AG04450 (cell line): ENCODE results near the gene RNF103. TPM values are rescaled to one million over a fixed set of nuclear protein-coding genes. Genes with fewer than 3 reads are reported as not detected.
A peak's percentile ranks its signal among the peaks of the same experiment; 100 is the strongest.

Source experiments
- CTCF ChIA-PET: fragments of 300-600, 350-600 bp; formaldehyde crosslinking; extraction: SDS; loops from one replicate; lab custom pipeline; 2022; ENCODE audit warnings: antibody characterized with exemption, inconsistent platforms; lab: Charles Lee
- POLR2A ChIA-PET: fragments of 350-600 bp; formaldehyde crosslinking; extraction: SDS; loops from one replicate; lab custom pipeline; 2021; ENCODE audit warnings: antibody characterized with exemption, inconsistent platforms; lab: Yijun Ruan, JAX
- DNase-seq: peaks from one replicate; pipeline ENCODE4 v3.0.0-alpha.2; 2011; ENCODE audit warnings: low read depth, low spot score
- H3K27ac ChIP-seq: one replicate; pipeline ENCODE4 v1.5.1; 2012; ENCODE audit warnings: low read depth, low read length, control low read depth
- H3K27me3 ChIP-seq: one replicate; pipeline ENCODE4 v1.6.0; 2012; ENCODE audit warnings: low read length; ENCODE audit not compliant: control insufficient read depth, insufficient read depth
- H3K4me3 ChIP-seq: 2 replicates; pipeline ENCODE4 v1.5.1; 2011; ENCODE audit warnings: mild to moderate bottlenecking, low read depth, low read length, control low read depth
- H3K9me3 ChIP-seq: 2 replicates; pipeline ENCODE4 v1.5.1; 2012; ENCODE audit warnings: low read length; ENCODE audit not compliant: control insufficient read depth, insufficient read depth
- CTCF ChIP-seq: IDR thresholded peaks from 2 replicates; pipeline ENCODE4 v1.5.1; 2011; ENCODE audit warnings: low read depth, low read length, control low read depth, inconsistent platforms
- polyA plus RNA-seq: library from polyadenylated mRNA; depleted of rRNA; stranded (reverse); fragments of >200 nt; gene quantifications from 2 replicates; pipeline ENCODE4 v1.2.3, GENCODE V29; 2011

Gene RNF103
- polyA plus RNA-seq, 1 experiment, result 17.6 TPM

- DNase-seq, result no peak
- Histone ChIP-seq H3K9me3 (no peaks in the 10 kb centered on the region), H3K4me3 (no peak overlapping the region), H3K27ac (no peak overlapping the region), H3K27me3 (no peaks in the 10 kb centered on the region)
- POLR2A ChIA-PET, result no interaction called here
- CTCF ChIA-PET, result no interaction called here
- TF ChIP-seq CTCF, result no peak
Observed at GRCh38 chr2:86625096-86625495, 1.4 kb upstream of the RNF103 start.

- H3K27ac ChIP-seq, result peak overlapping the region; percentile 40
- ChIA-PET POLR2A (no interaction called here), CTCF (no interaction called here)
- no peak for TF ChIP-seq CTCF
- peak overlapping the region; percentile 52 for H3K4me3 ChIP-seq
- H3K27me3 ChIP-seq, result no peaks in the 10 kb centered on the region
- DNase-seq, result no peak
- no peaks in the 10 kb centered on the region for H3K9me3 ChIP-seq
Observed at GRCh38 chr2:86624267-86624547, 542 bp upstream of the RNF103 start.

GRCh38 chr2:86623043-86623493 lies 597 bp downstream of the RNF103 start:
- Histone ChIP-seq H3K27me3 (no peaks in the 10 kb centered on the region), H3K9me3 (no peaks in the 10 kb centered on the region), H3K4me3 (peak overlapping the region; percentile 82), H3K27ac (peak overlapping the region; percentile 80)
- no peak for TF ChIP-seq CTCF
- POLR2A ChIA-PET, result interaction anchor here (0.6 to 1.2 kb wide), 4 partner anchors 14 to 182 kb away, joined by 4 to 6 read pairs (median 4); partner anchors contain the start of gene KDM3A
- CTCF ChIA-PET, result no interaction called here
- DNase-seq, result no peak

- no peak for TF ChIP-seq CTCF
- no peaks in the 10 kb centered on the region for H3K27me3 ChIP-seq
- H3K4me3 ChIP-seq, result peak overlapping the region; percentile 82
- ChIA-PET POLR2A (interaction anchor here (0.6 to 1.2 kb wide), 4 partner anchors 14 to 181 kb away, joined by 4 to 6 read pairs (median 4); partner anchors contain the start of gene KDM3A), CTCF (interaction anchor here (0.9 kb wide), 1 partner anchor 142 kb away, joined by 3 read pairs; no protein-coding TSS in a partner anchor)
- H3K9me3 ChIP-seq, result no peaks in the 10 kb centered on the region
- DNase-seq, result no peak
- no peak overlapping the region for H3K27ac ChIP-seq
Observed at GRCh38 chr2:86622519-86623042, 1.1 kb downstream of the RNF103 start.

- Histone ChIP-seq H3K27ac (no peak overlapping the region), H3K4me3 (peak overlapping the region; percentile 82), H3K27me3 (no peaks in the 10 kb centered on the region), H3K9me3 (no peaks in the 10 kb centered on the region)
- DNase-seq, result no peak
- POLR2A ChIA-PET, result no interaction called here
- CTCF ChIA-PET, result interaction anchor here (0.8 to 1.4 kb wide), 4 partner anchors 9 to 400 kb away, joined by 3 to 6 read pairs (median 4); no protein-coding TSS in a partner anchor
- TF ChIP-seq CTCF, result 0 out of 2 replicates have a peak, but pooled peaks have one; percentile 15
Observed at GRCh38 chr2:86621280-86621943, 2.3 kb downstream of the RNF103 start.
